GM20431 (cell line): ENCODE measurements around the gene ESRRA.

ENCODE experiments used
- in situ Hi-C: fragments of 300-500 bp; cut with MseI, MboI; formaldehyde crosslinking; loops from one replicate; pipeline ENCODE4 v1.15.0; 2020; ENCODE audit warnings: low sequenced_read_pairs; ENCODE audit not compliant: unreplicated experiment

Gene ESRRA

GRCh38 chr11:64291262-64291751 is 14.0 kb upstream of the ESRRA start, which contains the start of gene KCNK4:
Gene KCNK4, plus strand, starts transcription at chr11:64291302. Its CDS starts 1,717 bp downstream, at chr11:64293019.
- in situ Hi-C loops: no loop called here

- in situ Hi-C loops: no loop called here
These were observed 13.4 kb upstream of the ESRRA start for GRCh38 chr11:64291752-64292459.

- in situ Hi-C loops: no loop called here
These were observed 12.7 kb upstream of the ESRRA start for GRCh38 chr11:64292460-64293254.

GRCh38 chr11:64294774-64295173 is 10.6 kb upstream of the ESRRA start:
- in situ Hi-C loops: no loop called here

- in situ Hi-C loops: no loop called here
These were observed 9.6 kb upstream of the ESRRA start for GRCh38 chr11:64295760-64296159.

- in situ Hi-C loops: no loop called here
These were observed 9.1 kb upstream of the ESRRA start for GRCh38 chr11:64296236-64296635.

GRCh38 chr11:64296830-64297698 is 8.3 kb upstream of the ESRRA start:
- in situ Hi-C loops: no loop called here

- in situ Hi-C loops: no loop called here
These were observed 7.5 kb upstream of the ESRRA start for GRCh38 chr11:64297699-64298358.

- in situ Hi-C loops: no loop called here
These were observed 6.1 kb upstream of the ESRRA start for GRCh38 chr11:64298966-64299846.

GRCh38 chr11:64299847-64300648 is 5.3 kb upstream of the ESRRA start, which contains the start of gene CATSPERZ:
Gene CATSPERZ, plus strand, starts transcription at chr11:64300358. Its CDS starts 53 bp downstream, at chr11:64300411.
- in situ Hi-C loops: no loop called here

- in situ Hi-C loops: no loop called here
These were observed 2.0 kb upstream of the ESRRA start for GRCh38 chr11:64303109-64304031.

GRCh38 chr11:64304032-64304315 is 1.4 kb upstream of the ESRRA start:
- in situ Hi-C loops: no loop called here

- in situ Hi-C loops: no loop called here
These were observed 830 bp upstream of the ESRRA start for GRCh38 chr11:64304316-64305072.

- in situ Hi-C loops: no loop called here
These were observed 603 bp downstream of the ESRRA start for GRCh38 chr11:64305691-64306562.

- in situ Hi-C loops: no loop called here
These were observed 1.2 kb downstream of the ESRRA start for GRCh38 chr11:64306563-64306875.
